ENCODE data around the gene SPATS2L.

The SPATS2L gene

DNA sequence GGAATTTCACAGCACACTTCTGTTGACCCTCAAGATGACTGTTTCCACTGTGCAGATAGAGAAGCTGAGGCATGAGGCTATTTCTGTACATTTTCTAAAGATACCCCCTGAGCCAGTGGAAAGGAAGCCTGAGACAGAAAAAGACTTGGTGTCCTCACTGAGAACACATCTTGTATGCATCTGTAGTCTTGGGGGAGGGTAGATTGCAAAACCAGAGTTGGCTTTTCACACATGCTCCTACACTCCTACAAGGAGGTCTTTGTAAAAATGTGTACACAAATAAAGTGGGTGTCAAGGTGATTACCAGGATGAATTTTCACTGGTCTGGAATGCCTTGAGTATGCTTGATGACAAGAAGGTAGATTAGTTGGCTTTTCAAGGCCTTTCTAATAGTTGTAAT is 105.3 kb downstream of the SPATS2L start:
- no peak for DNase-seq (ENCODE audit: low read depth in 2 of 2)

DNA sequence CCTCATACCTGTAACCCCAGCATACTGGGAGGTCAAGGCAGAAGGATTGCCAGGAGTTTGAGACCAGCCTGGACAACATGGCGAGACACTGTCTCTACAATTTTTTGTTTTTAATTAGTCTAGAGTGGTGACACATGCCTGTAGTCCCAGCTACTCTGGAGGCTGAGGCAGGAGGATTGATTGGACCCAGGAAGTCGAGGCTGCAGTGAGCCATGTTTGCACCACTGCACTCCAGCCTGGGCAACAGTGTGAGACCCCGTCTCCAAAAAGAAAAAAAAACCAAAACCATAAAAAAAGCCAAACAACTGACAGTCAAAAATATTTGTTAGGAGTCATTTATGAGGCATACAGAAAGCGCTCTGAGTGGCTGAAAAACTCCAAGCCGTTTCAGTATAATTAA is 107.9 kb downstream of the SPATS2L start:
- no peak for DNase-seq (ENCODE audit: low read depth in 2 of 2)

DNA sequence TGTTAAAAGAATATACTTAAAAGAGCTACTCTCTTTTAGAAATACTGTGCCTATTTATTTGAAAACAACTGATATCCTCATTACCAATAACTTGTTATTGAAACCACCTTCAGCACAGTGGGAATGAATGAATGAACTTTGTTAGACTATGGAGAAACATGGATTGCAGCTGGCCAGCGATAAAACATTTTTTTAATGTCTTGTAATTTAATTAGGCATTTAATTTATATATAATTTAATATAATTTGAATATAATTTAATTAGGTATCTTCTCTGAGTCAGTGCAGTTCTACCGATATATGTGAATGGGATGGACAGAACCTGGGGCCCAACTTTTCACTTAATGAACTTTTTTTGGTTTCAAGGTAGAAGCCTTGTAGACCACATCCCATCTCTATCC is 109.0 kb downstream of the SPATS2L start:
- DNase-seq (ENCODE audit: low read depth in 2 of 2): no peak

DNA sequence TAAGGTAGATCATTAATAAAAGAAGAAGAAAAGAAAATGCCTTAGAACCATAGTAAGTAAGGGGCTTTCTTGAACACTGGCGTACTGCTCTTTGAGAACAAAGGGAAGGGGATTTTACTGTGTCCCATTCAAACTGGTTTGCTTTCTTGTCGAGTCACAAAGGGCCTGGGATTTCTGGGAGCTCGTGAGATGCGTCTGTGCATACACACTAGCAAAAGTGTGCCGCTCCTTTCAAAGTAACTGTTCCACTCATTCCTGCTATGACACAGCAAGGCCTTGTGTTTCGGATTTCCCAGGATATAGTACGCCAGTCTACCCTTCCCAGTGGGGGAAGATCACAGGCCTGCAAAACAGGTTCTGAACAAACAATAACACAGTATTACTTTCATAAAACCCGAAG is 110.4 kb downstream of the SPATS2L start:
- DNase-seq (ENCODE audit: low read depth in 2 of 2): no peak

DNA sequence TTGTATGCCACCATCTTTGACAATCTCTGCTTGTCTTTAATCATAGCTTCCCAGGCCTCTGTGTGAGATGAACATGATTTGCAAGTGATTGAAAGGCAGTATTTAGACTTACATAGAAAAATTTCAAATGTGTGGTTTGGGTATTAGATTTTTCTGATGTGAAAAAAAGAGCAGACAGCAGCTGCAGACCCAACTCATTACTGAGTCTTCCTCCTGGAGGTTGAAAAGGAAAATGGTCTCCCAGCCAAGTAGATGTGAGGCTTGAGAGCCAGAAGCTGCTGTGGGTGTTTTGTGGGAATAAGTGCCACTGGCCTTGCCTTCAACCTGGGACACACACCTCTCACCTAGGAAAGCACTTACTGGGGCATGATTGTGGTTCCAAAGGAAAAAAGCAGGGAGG is 110.9 kb downstream of the SPATS2L start:
- DNase-seq (ENCODE audit: low read depth in 2 of 2): no peak

DNA sequence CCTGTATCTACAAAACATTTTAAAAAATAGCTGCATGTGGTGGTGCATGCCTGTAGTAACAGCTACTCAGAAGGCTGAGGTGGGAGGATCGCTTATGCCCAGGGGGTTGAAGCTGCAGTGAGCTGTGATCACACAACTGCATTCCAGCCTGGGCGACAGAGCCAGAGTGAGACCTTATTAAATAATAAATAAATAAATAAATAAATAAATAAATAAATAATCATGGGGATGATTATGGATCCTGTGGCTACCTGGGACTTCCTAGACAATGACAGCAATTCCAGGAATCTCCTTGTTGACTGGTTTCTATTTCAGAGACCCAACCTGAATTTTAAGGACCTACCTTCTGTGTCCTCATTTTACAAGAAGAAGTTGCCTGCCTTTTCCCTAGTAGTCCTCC is 111.9 kb downstream of the SPATS2L start:
- DNase-seq (ENCODE audit: low read depth in 2 of 2): no peak

DNA sequence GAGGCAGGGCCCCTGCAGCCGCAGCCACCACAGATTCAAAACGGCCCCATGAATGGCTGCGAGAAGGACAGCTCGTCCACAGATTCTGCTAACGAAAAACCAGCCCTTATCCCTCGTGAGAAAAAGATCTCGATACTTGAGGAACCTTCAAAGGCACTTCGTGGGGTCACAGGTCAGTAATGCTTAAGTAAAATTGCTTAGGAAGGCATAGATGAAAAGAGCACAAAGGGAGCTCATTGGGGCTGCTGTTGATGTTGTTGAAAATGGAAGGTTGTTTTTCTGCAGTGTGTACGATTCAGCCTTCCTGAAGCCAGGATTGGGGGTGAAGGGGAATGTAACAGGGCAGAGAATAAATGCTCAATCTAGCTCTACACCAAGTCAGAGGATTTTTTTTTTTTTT is 112.8 kb downstream of the SPATS2L start:
- no peak for DNase-seq (ENCODE audit: low read depth in 2 of 2)

DNA sequence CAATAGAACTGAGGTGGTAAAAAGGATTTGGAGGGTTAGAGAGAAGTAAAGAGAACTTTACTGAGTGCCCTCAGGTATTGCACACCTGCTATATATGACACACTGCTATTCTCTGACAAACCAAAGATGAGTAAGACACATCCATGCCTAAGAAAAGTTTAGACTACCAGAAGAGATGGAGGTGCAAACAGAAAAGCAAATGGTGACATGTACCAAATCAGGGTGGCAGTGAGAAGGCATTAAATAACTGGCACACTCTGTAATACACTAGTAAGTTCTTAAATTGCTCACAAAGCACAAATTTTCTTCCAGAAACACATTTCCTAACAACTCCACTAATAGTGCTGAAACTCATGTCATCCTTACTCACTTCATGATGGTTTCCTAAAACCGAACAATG is 114.8 kb downstream of the SPATS2L start:
- DNase-seq (ENCODE audit: low read depth in 2 of 2): no peak

DNA sequence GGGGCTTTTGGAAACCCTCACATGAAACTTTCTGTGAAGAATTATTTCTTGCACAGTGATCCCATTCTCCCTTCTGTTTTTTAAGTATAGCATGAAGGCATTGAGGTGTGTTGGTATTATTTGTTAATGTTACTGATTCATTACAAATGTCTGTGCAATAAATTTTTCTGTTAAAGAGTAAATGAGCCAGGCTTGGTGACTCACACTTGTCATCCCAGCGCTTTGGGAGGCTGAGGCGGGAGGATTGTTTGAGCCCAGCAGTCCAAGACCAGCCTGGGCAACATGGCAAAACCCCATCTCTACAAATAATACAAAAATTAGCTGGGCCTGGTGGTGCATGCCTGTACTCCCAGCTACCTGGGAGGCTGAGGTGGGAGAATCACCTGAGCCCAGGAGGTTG is 115.6 kb downstream of the SPATS2L start:
- DNase-seq (ENCODE audit: low read depth in 2 of 2): no peak

DNA sequence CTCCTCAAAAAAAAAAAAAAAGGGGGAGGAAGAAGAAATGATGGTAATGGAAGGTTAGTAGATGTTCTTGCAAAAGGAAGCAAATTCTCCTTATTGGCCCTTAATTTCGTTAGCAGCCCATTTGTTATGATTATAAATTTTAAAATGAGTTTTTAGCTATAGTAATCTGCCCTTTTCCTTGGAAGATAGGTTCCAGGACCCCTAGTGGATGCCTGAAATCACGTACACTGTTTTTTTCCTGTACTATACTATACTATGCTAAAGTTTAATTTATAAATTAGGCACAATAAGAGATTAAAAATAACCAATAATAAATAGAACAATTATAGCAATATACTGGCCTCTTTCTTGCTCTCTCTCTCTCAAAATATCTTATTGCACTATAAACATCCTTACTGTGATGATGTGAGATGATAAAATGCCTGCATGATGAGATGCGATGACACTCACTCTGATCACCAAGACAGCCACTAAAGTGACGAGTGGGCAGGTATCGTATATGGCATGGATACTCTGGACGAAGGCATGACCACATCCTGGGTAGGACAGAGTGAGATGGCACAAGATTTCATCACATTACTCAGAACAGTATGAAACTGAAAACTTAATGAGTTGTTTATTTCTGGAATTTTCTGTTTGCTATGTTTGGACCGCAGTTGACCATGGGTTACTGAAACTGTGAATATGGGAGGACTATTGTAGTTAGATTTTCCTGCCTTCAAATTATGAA is 116.2 kb downstream of the SPATS2L start:
- no peak for DNase-seq (ENCODE audit: low read depth in 2 of 2)

DNA sequence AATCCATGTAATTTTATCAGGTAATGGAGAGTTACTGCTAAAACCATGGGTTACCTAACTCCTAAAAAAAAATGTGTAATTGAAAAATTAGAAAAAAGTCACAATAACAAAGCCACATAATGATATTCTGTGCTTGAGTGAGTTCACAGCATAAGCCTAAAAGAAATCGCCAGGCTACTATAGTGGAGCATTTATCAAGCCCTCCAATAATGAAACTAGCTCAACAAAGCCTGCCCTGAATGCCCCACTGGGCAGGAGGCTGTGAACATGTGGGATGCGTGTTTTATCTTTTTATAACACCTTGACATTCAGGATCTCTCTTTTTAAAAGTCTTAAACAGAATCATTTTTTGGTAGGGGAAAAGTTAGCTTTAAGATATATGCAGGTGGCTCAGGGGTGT is 117.0 kb downstream of the SPATS2L start:
- DNase-seq (ENCODE audit: low read depth in 2 of 2): no peak

DNA sequence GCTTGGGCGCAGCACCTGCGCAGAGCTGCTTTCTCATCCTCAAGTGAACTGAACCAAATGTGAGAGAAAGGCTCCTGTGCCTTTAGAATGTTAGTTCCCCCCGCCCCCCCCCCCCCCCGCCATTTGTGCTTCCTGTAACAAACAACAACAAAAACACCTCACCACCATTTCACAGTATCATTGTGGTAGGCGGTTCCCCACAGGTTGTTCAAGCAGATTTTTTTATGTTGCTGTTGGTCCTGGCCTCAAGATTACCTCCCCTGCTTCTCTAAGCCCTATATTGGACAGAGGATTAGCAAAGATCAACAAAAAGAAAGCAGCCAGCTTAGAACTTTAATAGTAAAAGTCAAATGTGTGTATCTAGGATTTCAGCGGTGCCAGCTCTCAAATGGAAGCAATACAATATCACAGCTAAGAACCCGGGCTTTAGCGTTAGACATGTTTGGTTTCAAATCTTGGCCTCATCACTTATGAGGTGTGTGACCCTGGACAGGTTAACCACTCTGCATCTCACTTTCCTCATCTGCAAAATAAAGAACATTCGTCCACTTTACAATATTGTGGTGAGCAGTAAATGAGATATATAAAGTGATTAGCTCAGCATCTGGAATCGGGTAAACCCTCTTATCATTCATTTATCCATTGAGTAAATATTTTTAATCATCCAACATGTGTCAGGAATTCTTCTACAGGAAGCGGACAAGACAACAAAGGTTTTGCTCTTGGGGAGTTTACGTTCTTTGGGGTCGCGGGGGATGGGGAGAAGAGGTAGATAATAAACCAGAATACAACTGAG is 118.7 kb downstream of the SPATS2L start:
- no peak for DNase-seq (ENCODE audit: low read depth in 2 of 2)

DNA sequence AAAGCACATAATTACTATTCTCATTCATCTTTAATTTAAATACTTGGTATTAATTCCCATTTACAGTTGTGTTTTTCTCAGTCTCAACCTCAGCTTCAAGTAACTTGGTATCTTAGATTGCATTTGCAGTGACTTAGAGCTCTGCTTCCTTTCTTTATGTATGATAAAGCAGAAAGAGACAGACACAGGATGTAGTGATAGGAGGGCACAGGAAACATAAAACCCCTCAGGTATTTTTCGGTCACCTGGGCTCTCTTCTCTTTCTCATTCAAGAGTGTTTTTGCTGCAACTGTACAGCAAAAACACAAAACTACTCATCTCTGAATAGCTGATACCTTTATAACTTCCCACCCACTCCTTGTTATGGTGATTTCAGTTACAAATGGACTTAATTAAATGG is 120.3 kb downstream of the SPATS2L start:
- no peak for DNase-seq (ENCODE audit: low read depth in 2 of 2)

DNA sequence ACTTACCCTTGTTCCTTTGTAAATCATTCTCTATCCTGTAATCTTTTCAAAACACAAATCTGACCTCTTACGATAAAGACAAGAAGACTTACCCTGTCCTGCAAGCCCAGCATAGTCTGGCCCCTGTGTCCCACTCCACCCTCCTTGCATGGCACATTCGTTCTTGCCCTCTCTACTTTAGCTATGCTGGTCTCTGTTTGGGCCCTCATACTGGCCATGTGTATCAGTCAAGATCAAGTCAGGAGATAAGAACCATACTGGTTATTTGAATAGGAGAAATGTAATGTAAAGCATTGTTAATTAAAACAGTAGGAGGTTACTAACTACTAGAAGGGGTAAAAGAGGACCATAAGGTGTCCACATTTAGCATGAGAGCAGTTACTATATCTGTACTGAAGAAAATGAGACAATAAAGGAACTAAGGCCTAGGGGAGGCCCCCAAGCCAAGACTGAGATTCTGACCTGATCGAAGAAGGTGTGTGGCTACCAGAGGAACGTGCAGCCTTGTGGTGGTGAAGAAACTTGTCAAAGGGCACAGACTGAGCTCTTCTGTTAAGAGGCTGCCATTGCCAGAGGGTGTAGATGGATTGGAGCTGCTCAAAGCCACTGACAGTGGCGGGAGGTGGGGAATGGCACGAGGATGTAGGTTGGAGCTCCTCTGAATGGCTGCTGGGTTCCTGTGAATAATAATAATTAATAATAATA is 122.6 kb downstream of the SPATS2L start:
- no peak for DNase-seq (ENCODE audit: low read depth in 2 of 2)

DNA sequence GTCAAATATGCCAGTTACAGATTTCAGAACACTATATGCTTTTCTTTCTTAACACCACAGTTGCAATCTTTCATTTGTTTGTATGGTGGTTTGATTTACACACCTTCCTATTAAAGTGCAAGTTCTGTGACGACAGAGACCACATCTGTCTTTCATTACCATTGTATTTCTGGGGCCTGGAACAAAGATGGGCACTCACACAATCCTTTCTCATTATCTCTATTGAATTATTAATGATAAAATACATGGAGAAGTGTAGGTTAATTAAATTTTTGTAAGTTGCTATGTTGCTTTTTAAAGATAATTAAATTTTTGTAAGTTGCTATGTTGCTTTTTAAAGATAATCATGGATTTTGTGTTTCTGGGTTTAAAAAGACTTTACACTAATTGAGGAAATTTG is 123.5 kb downstream of the SPATS2L start:
- DNase-seq (ENCODE audit: low read depth in 2 of 2): no peak

DNA sequence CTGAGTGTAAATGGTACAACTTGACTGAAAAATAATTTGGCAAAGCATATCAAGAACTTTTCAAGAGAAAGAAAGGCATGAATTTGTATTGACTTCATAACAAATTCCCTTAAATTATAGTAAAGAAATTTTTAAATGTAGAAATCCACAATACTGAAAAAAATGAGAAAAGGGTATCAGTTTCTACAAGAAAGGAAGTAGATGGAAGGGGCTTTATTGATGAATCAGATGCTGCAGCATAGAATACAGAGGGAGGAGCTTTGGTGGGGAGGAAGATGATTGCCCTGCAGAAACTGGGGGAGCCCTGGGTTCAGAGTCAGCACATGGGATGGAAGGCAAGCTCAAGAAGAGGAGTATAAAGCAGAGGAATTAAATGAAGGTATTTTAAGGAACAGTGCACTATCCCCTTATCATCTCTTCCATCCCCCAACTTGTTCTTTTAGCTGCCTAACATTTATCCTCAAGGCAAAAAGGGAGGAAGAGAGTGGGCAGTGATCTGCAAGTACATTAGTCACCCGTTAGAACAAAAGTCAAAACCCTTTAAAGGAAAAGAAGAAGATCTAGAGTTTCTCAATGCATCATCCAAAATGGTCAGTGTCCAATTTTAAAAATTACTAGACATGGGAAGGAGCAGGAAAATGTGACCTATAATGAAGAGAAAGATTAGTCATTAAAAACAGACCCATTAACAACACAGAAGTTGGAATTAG is 125.7 kb downstream of the SPATS2L start:
- no peak for DNase-seq (ENCODE audit: low read depth in 2 of 2)

DNA sequence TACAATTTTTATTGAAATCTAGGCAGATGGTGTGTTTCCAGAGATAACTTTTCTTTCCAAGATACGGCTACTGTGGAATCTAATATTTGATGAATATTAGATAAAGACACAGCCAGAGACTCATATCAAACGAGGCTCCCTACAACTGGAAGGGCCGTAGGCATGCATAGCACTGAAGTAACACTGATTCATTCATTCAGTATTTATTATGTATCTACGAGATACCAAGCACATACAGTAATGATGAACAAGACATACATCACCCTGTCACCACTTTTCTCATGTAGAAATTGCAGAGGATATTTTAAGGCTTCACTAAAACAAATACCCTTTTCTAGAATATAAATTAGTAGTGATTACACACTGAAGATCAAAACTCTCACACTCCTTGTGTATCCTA is 128.9 kb downstream of the SPATS2L start:
- no peak for DNase-seq (ENCODE audit: low read depth in 2 of 2)

DNA sequence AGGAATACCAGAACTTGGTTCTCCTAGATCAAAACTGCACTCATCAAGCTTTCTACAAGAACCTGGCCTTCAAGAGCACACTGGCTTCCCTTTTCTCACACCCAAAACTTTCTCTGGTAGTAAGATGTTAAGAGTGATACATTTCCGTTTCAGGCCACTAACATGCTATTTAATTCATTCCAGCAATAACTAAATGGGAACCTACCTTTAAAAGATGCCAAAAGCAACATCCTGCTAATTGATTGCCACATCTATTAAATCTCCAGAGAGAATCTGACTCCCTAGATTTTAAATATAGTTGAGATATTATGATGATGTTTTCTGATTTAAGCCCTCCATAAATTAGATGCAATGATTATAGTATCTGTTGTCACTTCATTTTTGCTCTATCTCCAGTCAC is 131.8 kb downstream of the SPATS2L start:
- DNase-seq (ENCODE audit: low read depth in 2 of 2): no peak

DNA sequence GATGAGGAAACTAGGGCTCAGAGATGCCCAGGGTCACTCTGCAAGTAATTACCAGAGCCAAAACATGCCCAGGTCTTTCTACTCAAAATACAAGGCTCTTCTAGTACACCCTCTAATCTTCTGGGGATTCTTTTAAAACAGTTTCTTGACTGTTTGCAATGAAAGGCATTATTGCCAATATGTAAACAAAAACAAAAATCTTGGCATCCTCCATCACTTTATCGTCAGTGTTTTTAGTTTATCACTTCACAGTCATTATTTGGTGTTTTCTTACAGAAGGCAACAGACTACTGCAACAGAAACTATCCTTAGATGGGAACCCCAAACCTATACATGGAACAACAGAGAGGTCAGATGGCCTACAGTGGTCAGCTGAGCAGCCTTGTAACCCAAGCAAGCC is 132.4 kb downstream of the SPATS2L start:
- DNase-seq (ENCODE audit: low read depth in 2 of 2): no peak

DNA sequence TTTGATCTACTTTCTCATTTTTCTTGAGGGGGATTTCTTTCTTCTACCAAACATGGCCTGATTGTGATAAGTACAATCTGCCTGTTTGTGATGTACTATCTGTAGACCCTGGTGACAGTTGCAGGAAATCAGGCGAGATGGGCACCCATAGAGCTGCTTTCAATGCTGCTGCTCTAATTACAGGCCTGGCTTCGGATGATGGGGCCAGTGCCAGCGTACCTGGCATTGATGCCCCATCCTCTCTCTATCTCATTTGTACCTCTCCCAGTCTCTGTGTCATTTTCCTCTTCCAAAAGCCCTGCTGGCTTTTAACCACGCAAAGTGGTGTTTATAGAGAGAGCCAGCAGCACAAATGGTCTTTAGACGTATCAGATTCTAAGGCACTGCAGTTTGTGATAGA is 133.5 kb downstream of the SPATS2L start:
- DNase-seq (ENCODE audit: low read depth in 2 of 2): no peak

DNA sequence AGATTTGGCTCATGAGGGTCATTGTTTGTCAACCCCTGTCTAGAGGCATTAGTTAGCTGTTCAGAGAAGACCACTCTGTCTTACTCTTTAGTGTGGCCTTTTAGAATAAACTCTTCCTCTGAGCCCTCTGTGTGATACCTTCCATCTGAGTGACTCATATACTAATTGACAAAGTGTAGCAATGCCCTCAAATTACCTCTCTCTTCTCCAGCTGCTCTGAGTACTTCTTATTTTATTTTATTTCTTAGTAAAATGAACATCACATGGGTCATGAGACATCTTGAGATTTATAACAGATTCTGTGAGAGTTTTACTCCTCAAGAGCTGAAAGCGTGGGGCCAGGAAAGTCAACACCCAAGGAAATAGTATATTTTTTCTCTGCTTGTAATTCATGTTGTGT is 136.0 kb downstream of the SPATS2L start:
- no peak for DNase-seq (ENCODE audit: low read depth in 2 of 2)

DNA sequence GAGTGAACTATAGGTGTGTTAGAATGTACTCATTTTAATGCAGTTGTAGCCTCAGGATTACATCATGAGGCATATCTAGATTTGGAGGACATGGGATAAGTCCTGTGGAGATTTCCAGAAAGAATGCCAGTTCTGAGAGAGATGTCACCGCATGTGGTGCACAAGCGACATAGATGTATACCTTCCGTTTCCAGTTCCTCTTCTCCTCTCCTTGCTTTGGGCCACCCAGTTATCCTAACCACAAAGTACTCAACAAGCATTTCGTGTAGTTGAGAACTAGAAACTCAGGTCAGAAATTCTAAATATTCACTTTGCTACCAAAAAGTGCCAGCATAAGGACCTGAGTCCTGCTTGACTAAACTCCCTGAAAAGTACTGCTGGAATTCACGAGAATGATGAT is 136.9 kb downstream of the SPATS2L start:
- no peak for DNase-seq (ENCODE audit: low read depth in 2 of 2)

All from stimulated activated CD4-positive, alpha-beta T cell treated with anti-CD3 and anti-CD28 coated beads, Interleukin-1b, Interleukin-23, amount 100 ng/mL, for 4 hours (primary cell).